Esophagus squamous epithelium (tissue), 5 donors: ENCODE data around the gene LONP1. TPM values are rescaled to one million over a fixed set of nuclear protein-coding genes. Genes with fewer than 3 reads are reported as not detected.

Source experiments
- DNase-seq: peaks from one replicate; lab custom pipeline; 2025; lab: John Stamatoyannopoulos, UW
- H3K27ac ChIP-seq, 4 donors: fragments of 200-600 bp; sonication (generic); one replicate each; pipeline ENCODE4 v1.5.1; 2016 to 2019; ENCODE audit warnings: mild to moderate bottlenecking in 1 of 4
- H3K27me3 ChIP-seq, 4 donors: fragments of 200-600 bp; sonication (generic); 1 replicate in 3 of 4; 2 replicates in 1 of 4; pipeline versions ENCODE4 v1.5.1 to v1.6.0; 2017 to 2021; ENCODE audit warnings: antibody characterized with exemption in 1 of 4
- H3K36me3 ChIP-seq, 3 donors: fragments of 200-600 bp; sonication (generic); one replicate each; pipeline ENCODE4 v1.5.1; 2016 to 2019
- H3K4me1 ChIP-seq, 3 donors: fragments of 200-600 bp; sonication (generic); one replicate each; pipeline ENCODE4 v1.5.1; 2017 to 2019
- H3K4me3 ChIP-seq, 4 donors: fragments of 200-600 bp; sonication (generic); 1 replicate in 3 of 4; 2 replicates in 1 of 4; pipeline ENCODE4 v1.5.1; 2016 to 2019; ENCODE audit warnings: mild to moderate bottlenecking in 2 of 4, moderate library complexity in 1 of 4
- H3K9me3 ChIP-seq, 3 donors: fragments of 200-600 bp; sonication (generic); one replicate each; pipeline ENCODE4 v1.5.1; 2016 to 2019
- CTCF ChIP-seq, 6 experiments: fragments of 450-650 bp in 4 of 6; fragments of 200-600 bp in 2 of 6; sonication (generic) in 2 of 6; IDR thresholded peaks; one replicate each; pipeline ENCODE4 v1.5.1; 2016 to 2019; ENCODE audit warnings: antibody characterized with exemption in 6 of 6, mild to moderate bottlenecking in 4 of 6, moderate library complexity in 4 of 6
- POLR2A ChIP-seq, 4 donors: fragments of 450-650 bp; IDR thresholded peaks; one replicate each; pipeline ENCODE4 v1.6.1; 2017; ENCODE audit warnings: antibody characterized with exemption in 4 of 4, mild to moderate bottlenecking in 4 of 4, moderate library complexity in 3 of 4
- WGBS, 2 donors: methylation state at CpG; one replicate each; pipeline ENCODE4 v1.1.5; 2018; 5-methylcytosine and 5-hydroxymethylcytosine counted together
- intact Hi-C: fragments of 100-400 bp; cut with DNase I; formaldehyde crosslinking; loops from one replicate; pipeline ENCODE4 v1.15.0; 2022
- total RNA-seq, 4 donors: library from RNA; depleted of rRNA; stranded (reverse); fragments of >200 nt; gene quantifications; one replicate each; pipeline ENCODE4 v1.1.0, GENCODE V29; 2016
- donor health status: DM: yes; HTN: yes; CAD: no.

The LONP1 gene
- total RNA-seq, 4 donors from 2014 or later, result 38.0 to 68.5 (median 51.2) TPM

- peaks cover 33 to 84% (median 54%) of the 10 kb centered on the region in 3 donors for H3K36me3 ChIP-seq
- no peak for TF ChIP-seq CTCF (IDR thresholded peaks at IDR 0.05)
- no peak for TF ChIP-seq POLR2A (IDR thresholded peaks at IDR 0.05)
- H3K4me3 ChIP-seq, result no peak overlapping the region
- no peak overlapping the region for H3K27ac ChIP-seq
- H3K9me3 ChIP-seq, result no peaks in the 10 kb centered on the region
- peaks cover 0 to 4% (median 0%) of the 10 kb centered on the region in 3 donors for H3K4me1 ChIP-seq
- no peaks in the 10 kb centered on the region for H3K27me3 ChIP-seq
- intact Hi-C loops, result no loop called here
- DNase-seq, result no peak
- 75 to 93% methylated on average over 2 of the region's 8 CpGs for WGBS, 2 donors
Measured at GRCh38 chr19:5711025-5711424, 8.9 kb downstream of the LONP1 start.

- no peak overlapping the region for H3K4me3 ChIP-seq
- H3K4me1 ChIP-seq, result no peaks in the 10 kb centered on the region
- no peak for DNase-seq
- 87 to 91% methylated on average over 6 to 12 of the region's 37 CpGs for WGBS, 2 donors
- H3K27ac ChIP-seq, result no peak overlapping the region
- peaks cover 43 to 100% (median 69%) of the 10 kb centered on the region in 3 donors for H3K36me3 ChIP-seq
- no peaks in the 10 kb centered on the region for H3K9me3 ChIP-seq
- no peaks in the 10 kb centered on the region for H3K27me3 ChIP-seq
- intact Hi-C loops, result no loop called here
- TF ChIP-seq CTCF (IDR thresholded peaks at IDR 0.05), result no peak
- no peak for TF ChIP-seq POLR2A (IDR thresholded peaks at IDR 0.05)
Measured at GRCh38 chr19:5707576-5708575, 12.1 kb downstream of the LONP1 start.

- no peak overlapping the region for H3K4me3 ChIP-seq
- DNase-seq, result no peak
- no peak overlapping the region for H3K27ac ChIP-seq
- no peaks in the 10 kb centered on the region for H3K4me1 ChIP-seq
- WGBS, 2 donors, result 90 to 91% methylated on average over 22 of the region's 35 CpGs
- peaks cover 35 to 96% (median 62%) of the 10 kb centered on the region in 3 donors for H3K36me3 ChIP-seq
- no peaks in the 10 kb centered on the region for H3K27me3 ChIP-seq
- H3K9me3 ChIP-seq, result no peaks in the 10 kb centered on the region
- TF ChIP-seq POLR2A (IDR thresholded peaks at IDR 0.05) (no peak), CTCF (IDR thresholded peaks at IDR 0.05) (no peak)
- intact Hi-C loops, result no loop called here
Measured at GRCh38 chr19:5706876-5707573, 12.9 kb downstream of the LONP1 start.

- no peak for TF ChIP-seq POLR2A (IDR thresholded peaks at IDR 0.05)
- TF ChIP-seq CTCF (IDR thresholded peaks at IDR 0.05), result no peak
- DNase-seq, result no peak
- no peaks in the 10 kb centered on the region for H3K27me3 ChIP-seq
- H3K4me1 ChIP-seq, result no peaks in the 10 kb centered on the region
- H3K36me3 ChIP-seq, result peaks cover 22 to 96% (median 51%) of the 10 kb centered on the region in 3 donors
- 67 to 87% methylated on average over 2 to 14 of the region's 16 CpGs for WGBS, 2 donors
- H3K4me3 ChIP-seq, result no peak overlapping the region
- H3K27ac ChIP-seq, result no peak overlapping the region
- intact Hi-C loops, result no loop called here
- H3K9me3 ChIP-seq, result no peaks in the 10 kb centered on the region
Measured at GRCh38 chr19:5705552-5705951, 14.4 kb downstream of the LONP1 start.
